ENCODE results near the gene EYS.

EYS gene

GRCh38 chr6:65728879-65729479, 22.0 kb upstream of the EYS start:
- H3K27me3 ChIP-seq (ENCODE audit: insufficient read depth, low read length, poor library complexity, severe bottlenecking): no peaks in the 10 kb centered on the region

DNA sequence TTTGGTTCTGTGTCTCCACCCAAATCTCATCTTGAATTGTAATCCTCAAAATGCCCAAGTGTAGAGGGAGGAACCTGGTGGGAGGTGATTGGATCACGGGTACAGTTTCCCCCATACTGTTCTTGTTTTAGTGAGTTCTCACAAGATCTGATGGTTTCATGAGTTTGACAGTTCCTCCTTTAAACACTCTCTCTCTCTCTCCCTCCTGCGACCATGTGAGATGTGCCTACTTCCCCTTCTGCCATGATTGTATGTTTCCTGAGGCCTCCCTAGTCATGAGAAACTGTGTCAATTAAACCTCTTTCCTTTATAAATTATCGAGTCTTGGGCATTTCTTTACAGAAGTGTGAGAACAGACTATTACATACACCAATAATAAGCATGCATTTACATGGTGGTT, 12.1 kb upstream of the EYS start:
- no peak for TF ChIP-seq EZH2phosphoT487 (IDR thresholded peaks at IDR 0.05; ENCODE audit: borderline replicate concordance)
- TF ChIP-seq CTCF (conservative IDR thresholded peaks at IDR 0.05; ENCODE audit: low read length): no peak
- Histone ChIP-seq H3F3A (ENCODE audit: low read depth) (no peaks in the 10 kb centered on the region), H3K4me2 (ENCODE audit: low read depth, low read length, poor library complexity, severe bottlenecking) (no peak overlapping the region), H3K9me3 (ENCODE audit: insufficient read depth, low read depth, low read length) (no peaks in the 10 kb centered on the region), H4K20me1 (ENCODE audit: insufficient read depth, low read length, poor library complexity, severe bottlenecking) (no peaks in the 10 kb centered on the region), H3K9me2 (replicated peaks; ENCODE audit: low read depth, low read length) (no peaks in the 10 kb centered on the region), H2AFZ (ENCODE audit: low read length) (no peak overlapping the region), H3K27me3 (ENCODE audit: insufficient read depth, low read length, poor library complexity, severe bottlenecking) (no peaks in the 10 kb centered on the region), H3K9ac (ENCODE audit: low read depth, low read length, poor library complexity, severe bottlenecking) (no peak overlapping the region), H3K4me1 (ENCODE audit: insufficient read depth, low read length, poor library complexity, severe bottlenecking) (no peaks in the 10 kb centered on the region), H3K4me3 (ENCODE audit: low read length, poor library complexity, severe bottlenecking) (no peak overlapping the region), H3K36me3 (ENCODE audit: insufficient read depth, low read length) (no peaks in the 10 kb centered on the region), H3K79me2 (ENCODE audit: insufficient read depth, low read length) (no peaks in the 10 kb centered on the region)

More at GRCh38 chr6:65728879-65729479, 22.0 kb upstream of the EYS start:
- Histone ChIP-seq H3K79me2 (ENCODE audit: insufficient read depth, low read length) (no peaks in the 10 kb centered on the region), H3K9me2 (replicated peaks; ENCODE audit: low read depth, low read length) (no peaks in the 10 kb centered on the region), H3K36me3 (ENCODE audit: insufficient read depth, low read length) (no peaks in the 10 kb centered on the region), H3K4me3 (ENCODE audit: low read length, poor library complexity, severe bottlenecking) (no peak overlapping the region), H2AFZ (ENCODE audit: low read length) (no peak overlapping the region), H3K4me2 (ENCODE audit: low read depth, low read length, poor library complexity, severe bottlenecking) (no peak overlapping the region), H3K9ac (ENCODE audit: low read depth, low read length, poor library complexity, severe bottlenecking) (no peak overlapping the region), H4K20me1 (ENCODE audit: insufficient read depth, low read length, poor library complexity, severe bottlenecking) (no peaks in the 10 kb centered on the region), H3K4me1 (ENCODE audit: insufficient read depth, low read length, poor library complexity, severe bottlenecking) (no peaks in the 10 kb centered on the region), H3K9me3 (ENCODE audit: insufficient read depth, low read depth, low read length) (no peaks in the 10 kb centered on the region), H3F3A (ENCODE audit: low read depth) (no peaks in the 10 kb centered on the region)
- TF ChIP-seq CTCF (conservative IDR thresholded peaks at IDR 0.05; ENCODE audit: low read length) (no peak), EZH2phosphoT487 (IDR thresholded peaks at IDR 0.05; ENCODE audit: borderline replicate concordance) (no peak)

GRCh38 chr6:65711531-65711930, 4.5 kb upstream of the EYS start:
- H3K79me2 ChIP-seq (ENCODE audit: insufficient read depth, low read length): no peaks in the 10 kb centered on the region
- no peak overlapping the region for H2AFZ ChIP-seq (ENCODE audit: low read length)
- no peaks in the 10 kb centered on the region for H3K36me3 ChIP-seq (ENCODE audit: insufficient read depth, low read length)
- no peak overlapping the region for H3K9ac ChIP-seq (ENCODE audit: low read depth, low read length, poor library complexity, severe bottlenecking)
- H4K20me1 ChIP-seq (ENCODE audit: insufficient read depth, low read length, poor library complexity, severe bottlenecking): no peaks in the 10 kb centered on the region
- no peaks in the 10 kb centered on the region for H3K9me2 ChIP-seq (replicated peaks; ENCODE audit: low read depth, low read length)
- H3K4me2 ChIP-seq (ENCODE audit: low read depth, low read length, poor library complexity, severe bottlenecking): no peak overlapping the region
- no peak overlapping the region for H3K4me3 ChIP-seq (ENCODE audit: low read length, poor library complexity, severe bottlenecking)
- no peaks in the 10 kb centered on the region for H3K4me1 ChIP-seq (ENCODE audit: insufficient read depth, low read length, poor library complexity, severe bottlenecking)
- no peak for TF ChIP-seq EZH2phosphoT487 (IDR thresholded peaks at IDR 0.05; ENCODE audit: borderline replicate concordance)
- no peak for TF ChIP-seq CTCF (conservative IDR thresholded peaks at IDR 0.05; ENCODE audit: low read length)
- no peaks in the 10 kb centered on the region for H3K9me3 ChIP-seq (ENCODE audit: insufficient read depth, low read depth, low read length)
- no peaks in the 10 kb centered on the region for H3K27me3 ChIP-seq (ENCODE audit: insufficient read depth, low read length, poor library complexity, severe bottlenecking)
- H3F3A ChIP-seq (ENCODE audit: low read depth): no peaks in the 10 kb centered on the region

Measured in Loucy (cell line).